UCSD-AML1 (cell line): ENCODE data around the gene BBS10.
"Not testable (repeated sequence)": the region's sequence is repeated elsewhere in the genome, so short reads cannot be mapped to it uniquely, and the experiment has no call there.

Source experiments
- DNase-seq: peaks from one replicate; lab custom pipeline; 2025; ENCODE audit not compliant: unreplicated experiment; lab: John Stamatoyannopoulos, UW

The BBS10 gene

DNA sequence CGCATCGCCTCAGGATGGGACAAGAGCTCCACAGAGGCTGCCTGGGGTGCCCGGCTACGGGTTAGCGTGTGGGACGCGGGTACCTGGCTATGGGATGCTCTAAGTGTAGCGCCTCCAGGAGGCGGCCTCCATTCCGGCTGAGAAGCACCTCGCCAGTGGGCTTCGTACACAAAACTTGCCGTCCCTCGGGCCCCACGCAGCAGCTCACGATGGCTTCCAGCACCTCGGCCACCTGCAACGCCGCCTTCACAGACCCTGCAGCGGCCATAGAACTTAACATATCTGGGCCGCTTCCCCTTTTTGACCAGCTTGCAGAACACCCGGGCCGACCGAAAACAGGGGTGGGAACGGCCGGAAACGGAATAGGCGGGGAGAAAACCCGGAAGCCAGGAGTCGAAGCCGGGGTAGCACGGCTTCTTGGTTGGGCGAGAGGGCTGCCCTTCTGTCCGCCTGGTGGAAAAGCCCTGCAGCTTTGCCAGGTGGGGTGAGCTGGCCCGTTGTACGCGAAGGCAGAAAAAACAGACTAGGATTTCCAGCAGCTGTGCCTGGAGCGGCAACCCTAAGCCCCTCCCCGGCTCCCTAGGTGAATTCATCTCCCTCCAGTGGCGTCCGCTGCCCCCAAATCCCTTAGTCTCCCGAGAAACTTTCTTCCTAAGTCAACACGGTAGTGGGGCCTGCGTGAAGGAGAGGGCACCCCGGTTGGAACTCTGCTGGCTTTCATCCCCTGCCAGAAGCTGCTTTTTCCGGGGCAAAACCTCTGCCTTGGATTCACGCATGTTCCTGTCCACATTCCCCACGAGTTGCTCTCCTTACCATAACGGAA lies at the start of gene BBS10:
TSS of gene BBS10 (minus strand) at position 337 of the 823 bp plus-strand sequence. CDS start at position 280, 57 bp downstream.
- peak; percentile 90 for DNase-seq

DNA sequence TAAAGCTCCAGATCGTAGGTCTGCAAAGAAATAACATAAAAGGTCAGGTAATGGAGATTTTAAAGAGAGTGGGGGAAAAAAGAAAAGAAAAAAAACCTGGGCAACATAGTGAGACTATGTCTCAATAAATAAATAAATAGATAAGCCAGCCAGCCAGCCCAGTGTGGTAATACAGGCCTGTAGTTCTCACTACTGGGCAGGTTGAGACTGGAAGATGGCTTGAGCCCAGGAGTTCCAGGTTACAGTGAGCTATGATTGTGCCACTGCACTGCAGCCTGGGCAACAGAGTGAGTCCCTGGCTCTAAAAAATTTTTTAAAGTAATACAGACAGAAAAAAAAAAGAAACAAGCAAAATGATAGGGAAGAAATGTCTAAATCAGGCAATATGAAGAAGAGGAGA lies 43.2 kb upstream of the BBS10 start:
- no peak for DNase-seq

DNA sequence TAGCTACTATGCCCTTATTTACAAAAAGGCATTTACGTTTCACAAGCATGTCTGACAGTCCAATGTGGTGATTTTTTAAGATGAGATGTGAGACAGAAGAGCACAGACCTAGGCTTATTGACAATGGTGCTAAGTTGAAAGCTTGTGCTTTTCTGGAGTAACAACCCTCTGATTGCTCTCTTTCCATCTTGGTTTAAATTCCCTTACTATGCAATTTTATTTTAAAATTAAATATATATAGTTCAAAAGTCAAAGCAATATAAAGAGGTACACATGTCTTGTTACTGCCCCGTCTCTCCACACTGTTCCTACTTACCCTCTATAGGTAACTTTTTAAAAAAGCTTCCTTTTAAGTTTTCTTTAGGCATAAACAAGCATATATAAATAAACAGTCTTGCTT lies 39.4 kb upstream of the BBS10 start:
- DNase-seq = no peak

DNA sequence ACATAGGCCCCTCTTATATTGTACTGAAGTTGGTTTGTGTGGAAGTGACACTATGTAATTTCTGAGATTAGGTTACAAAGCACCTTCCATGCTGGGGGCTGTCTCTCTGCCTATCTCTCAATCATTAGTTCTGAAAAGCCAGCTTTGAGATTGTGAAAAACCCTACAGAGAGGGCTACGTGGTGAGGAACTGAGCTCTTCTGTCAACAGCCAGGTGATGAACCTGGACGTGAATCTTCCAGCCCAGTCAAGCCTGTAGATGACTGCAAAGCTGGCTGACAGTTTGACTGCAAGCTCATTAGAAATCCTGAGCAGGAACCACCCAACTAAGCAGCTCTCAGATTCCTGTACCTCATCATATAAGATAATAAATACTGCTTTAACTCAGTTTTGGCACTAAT lies 36.3 kb upstream of the BBS10 start:
- DNase-seq = no peak

DNA sequence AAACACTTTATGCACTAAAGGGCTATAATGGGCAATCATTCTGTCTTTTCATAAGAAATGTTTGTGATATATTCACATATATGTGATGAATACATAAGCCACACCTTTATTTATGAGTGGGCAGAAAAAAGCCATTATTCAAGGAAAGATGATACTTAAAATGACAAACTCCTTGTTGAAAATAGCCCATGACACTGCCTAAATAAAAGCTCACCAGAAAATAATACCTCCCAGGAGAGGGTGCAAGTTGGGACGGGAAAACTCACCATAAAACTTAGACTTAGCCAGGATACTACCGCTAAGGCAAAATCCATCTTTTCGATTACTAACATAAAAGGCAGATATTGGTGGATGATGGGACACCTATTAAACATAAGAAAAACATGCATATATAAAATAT lies 35.8 kb upstream of the BBS10 start:
- DNase-seq = no peak

DNA sequence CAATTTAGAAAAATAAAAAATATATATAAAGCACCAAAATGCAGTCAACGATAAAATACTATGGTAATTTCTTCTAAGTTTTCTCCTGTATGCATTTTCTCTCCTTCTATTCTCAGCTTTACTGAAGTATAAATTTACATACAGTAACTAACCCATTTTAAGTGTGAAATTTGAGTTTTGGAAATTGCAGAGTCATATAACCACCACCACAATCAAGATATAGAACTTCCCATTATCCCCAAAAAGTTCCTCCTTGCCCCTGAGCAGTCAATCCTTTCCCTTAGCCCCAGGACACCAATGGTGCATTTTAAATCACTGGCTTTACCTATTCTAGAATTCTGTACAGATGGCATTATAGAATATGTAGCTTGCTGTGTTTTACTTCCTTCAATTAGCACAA lies 31.0 kb upstream of the BBS10 start:
- DNase-seq = no peak

DNA sequence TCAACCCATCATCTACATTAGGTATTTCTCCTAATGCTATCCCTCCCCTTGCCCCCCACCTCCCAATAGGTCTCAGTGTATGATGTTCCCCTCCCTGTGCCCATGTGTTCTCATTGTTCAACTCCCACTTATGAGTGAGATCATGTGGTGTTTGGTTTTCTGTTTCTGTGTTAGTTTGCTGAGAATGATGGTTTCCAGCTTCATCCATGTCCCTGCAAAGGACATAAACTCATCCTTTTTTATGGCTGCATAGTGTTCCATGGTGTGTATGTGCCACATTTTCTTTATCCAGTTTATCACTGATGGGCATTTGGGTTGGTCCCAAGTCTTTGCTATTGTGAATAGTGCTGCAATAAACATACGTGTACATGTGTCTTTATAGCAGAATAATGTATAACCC lies 28.7 kb upstream of the BBS10 start:
- DNase-seq = not testable (repeated sequence)

DNA sequence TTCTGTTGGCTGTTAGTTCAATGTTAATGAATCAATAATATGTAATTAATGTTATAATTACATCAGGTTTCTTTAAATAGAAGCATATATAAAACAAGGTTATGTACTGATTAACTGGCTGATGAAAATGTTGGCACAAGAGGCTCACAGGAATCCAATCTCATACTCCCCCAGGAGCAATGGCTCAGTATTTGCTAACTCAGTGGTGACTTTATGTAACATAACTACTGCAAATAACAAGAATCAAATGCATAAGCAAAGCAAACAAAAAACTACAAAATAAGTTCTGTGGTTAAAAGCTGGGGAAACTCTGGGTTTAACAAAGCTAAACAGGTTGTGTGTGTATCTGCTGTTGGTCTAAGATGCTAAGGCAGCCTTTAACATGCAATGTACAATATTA lies 27.7 kb upstream of the BBS10 start:
- DNase-seq = no peak

DNA sequence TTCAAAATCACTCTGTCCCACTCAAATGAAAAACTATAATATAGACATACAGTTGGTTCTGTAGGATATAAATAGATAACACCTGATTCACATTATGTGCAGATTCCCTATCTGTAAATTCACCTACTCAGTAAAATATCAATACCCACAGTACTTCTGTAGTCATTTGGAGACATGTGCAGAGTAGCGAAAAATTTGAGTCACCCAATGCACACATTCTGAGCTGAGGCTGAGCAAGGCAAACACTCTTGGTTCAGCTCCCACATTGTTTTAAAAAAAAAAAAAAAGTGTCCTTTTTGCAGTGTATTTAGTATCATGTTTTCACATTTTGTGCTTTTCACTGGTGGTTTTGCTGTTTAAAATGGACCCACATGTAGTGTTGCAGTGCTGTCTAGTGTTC lies 27.3 kb upstream of the BBS10 start:
- no peak for DNase-seq

DNA sequence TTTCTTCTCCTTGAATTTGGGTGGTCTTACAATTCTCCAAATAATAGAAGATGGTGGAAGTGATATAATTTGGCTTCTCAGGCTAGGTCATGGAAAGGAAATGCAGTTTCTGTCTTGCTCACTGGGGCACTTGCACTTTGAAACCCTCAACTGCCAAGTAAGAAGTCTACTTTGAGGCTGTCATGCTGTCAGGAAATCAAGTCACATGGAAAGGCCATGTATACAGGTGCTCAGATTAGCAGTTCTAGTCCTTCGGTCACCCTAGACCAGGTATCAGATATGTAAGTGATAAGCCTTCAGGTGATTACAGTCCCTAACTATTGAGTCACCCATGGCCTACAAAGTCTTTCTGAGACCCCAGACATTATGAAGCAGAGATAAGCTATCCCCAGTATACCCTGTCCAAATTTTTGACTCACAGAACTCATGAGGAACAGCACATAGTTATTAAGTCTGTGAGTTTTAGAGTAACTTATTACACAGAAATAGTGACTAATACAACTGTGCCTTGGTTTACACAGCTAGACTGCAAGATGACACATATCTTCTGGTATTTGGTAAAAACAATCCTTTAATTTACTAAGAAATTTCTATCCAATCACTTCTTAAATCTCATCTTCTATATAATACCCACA lies 26.3 kb upstream of the BBS10 start:
- no peak for DNase-seq

DNA sequence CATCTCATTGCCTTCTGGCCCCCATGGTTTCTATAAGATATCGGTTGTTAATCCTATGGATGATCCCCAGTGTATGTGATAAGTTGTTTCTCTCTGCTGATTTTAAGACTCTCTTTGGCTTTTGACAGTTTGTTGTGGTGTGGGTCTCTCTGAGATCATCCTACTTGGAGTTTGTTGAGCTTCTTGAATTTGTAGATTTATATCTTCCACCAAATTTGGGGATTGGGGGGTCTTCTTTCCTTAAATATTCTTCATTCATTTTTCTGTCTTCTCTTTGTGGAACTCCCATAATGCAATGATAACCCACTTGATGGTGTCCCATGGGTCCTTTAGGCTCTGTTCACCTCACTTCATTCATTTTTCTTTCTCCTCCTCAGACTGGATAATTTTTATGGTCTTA lies 20.0 kb upstream of the BBS10 start:
- no peak for DNase-seq

DNA sequence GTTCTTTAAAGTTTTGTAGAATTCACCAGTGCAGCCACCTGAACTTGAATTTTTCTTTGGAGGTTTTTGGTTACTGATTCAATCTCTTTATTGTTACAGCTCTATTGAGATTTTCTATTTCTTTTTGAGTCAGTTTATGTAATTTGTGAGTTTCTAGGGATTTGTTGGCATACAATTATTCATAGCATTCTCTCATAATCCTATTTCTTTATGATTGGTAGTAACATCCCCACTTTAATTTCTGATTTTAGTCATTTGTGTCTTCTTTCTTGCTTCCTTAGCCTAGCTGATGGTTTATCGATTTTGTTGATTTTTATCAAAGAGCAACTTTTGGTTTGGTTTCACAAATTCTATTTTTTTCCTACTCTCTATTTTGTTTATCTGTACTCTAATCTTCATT lies 17.9 kb upstream of the BBS10 start:
- DNase-seq = no peak

DNA sequence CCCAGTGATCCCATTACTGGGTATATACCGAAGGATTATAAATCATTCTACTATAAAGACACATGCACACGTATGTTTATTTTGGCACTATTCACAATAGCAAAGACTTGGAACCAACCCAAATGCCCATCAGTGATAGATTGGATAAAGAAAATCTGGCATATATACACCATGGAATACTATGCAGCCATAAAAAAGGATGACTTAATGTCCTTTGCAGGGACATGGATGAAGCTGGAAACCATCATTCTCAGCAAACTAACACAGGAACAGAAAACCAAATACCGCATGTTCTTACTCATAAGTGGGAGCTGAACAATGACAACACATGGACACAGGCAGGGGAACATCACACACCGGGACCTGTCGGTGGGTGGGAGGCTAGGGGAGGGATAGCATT lies 15.9 kb upstream of the BBS10 start:
- not testable (repeated sequence) for DNase-seq

DNA sequence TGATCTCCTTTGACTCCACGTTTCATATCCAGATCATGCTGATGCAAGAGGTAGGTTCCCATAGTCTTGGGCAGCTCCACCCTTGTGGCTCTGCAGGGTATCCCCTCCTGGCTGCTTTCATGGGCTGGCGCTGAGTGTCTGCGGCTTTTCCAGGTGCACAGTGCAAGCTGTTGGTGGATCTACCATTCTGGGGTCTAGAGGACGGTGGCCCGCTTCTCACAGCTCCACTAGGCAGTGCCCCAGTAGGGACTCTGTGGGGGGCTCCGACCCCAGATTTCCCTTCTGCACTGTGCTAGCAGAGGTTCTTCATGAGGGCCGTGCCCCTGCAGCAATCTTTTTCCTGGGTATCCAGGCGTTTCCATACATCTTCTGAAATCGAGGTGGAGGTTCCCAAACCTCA lies 12.1 kb upstream of the BBS10 start:
- no peak for DNase-seq

DNA sequence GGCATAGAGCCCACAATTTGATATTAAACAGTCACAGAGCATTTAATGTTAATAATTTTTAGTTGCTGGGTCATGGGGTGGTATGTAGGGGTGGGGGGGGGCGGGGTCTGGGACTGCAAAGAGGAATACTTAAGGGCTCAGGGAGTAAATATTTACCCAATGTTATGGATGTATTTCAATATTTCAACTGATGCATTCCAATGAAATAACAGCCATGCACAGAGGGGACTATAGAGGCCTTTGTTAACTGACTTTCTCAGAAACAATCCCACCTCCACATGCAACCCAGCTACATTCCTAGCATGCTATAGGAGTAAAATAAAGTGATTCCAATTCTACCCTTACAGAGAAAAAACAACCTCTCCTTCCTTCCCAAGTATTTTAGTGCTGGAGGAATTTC lies 7.9 kb upstream of the BBS10 start:
- DNase-seq = no peak

DNA sequence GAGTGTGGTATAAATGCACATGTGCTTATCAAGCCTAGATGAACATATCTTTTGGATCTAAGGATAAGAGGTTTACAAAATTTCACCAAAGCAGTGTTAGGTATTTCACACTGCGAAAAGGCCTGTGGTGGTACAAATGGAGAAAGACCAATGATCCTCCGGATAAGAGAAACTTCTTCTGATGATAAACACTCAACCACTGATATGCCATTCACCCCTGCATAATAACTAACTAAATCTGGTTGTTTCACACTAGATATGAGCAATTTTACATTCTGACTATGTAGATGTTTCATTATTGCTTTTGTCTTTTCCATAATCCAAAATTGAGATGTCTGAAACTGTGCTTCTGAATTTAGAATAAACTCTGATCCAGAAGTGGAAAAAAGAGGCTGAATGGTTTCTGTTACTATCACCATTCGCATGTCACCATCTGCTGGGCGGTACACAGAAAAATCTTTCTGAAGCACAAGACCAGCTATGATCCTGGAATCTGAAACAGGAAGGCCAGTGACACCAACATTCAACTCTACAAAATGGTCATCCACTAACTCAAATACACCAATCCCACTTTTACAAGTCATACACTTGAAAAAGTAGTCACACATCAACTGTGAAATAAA lies 1.3 kb downstream of the BBS10 start:
- DNase-seq = no peak

DNA sequence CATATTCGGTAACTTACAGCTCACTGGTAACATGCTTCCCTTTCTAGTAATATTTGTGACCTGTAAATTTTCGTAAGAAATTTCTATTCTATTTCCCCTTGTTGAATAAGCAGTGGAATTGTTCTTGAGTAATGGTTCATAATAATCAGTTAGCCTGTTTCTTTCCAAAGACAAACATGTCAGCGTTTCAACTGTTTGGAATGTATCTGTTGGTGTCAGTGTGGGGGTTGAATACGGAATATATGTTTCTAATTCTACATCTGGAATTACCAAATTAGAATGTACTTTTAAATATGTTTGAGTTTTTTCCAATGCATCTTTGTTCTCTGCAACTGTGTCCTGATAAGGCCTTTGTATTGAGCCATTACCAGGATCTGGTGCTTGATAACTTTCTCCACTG lies 2.0 kb downstream of the BBS10 start:
- no peak for DNase-seq

DNA sequence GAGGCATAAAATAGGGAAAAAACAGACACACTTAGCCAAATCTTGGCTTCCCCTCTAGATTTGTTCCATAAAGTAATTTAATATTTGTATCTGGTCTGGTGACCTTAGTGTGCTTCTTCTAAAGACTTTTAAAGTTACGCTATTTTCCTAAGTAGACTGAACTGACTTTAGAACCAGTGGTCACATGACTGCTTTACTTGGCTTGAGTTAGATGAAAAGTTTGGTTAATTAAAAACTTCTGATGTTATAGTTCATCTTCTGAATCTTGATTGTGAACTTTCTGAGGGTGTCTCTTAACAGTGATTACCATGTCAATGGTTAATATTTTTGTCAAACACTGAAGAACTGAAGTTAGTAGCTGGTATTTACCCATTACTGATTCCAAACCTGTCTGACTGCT lies 2.6 kb downstream of the BBS10 start:
- no peak for DNase-seq

DNA sequence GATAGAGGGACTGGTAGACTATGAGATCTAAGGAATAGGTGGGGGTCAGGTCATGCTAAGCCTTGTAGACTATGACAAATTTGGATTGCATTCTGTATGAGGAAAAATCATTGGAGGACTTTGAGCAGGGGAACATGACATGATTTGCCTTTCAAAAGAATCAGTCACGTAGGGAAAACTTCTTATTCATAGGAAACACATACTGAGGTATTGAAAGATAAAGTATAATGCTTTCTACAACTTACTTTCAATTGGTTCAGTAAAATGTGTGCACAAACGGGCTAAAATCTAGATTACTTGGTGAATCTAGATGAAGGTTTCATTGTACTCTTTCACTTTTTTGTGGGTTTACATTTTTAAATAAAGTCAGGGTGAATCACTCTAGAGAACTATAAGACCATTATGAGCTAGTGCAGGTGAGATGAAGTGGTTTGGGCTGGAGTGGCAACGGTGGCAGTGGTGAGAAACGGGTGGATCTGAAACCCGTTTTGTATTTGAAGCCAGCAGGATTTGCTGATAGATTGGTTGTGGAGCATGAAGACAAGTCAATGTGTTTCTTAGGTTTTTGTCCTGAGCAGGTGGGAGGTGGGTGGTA lies 6.7 kb downstream of the BBS10 start:
- DNase-seq = no peak

DNA sequence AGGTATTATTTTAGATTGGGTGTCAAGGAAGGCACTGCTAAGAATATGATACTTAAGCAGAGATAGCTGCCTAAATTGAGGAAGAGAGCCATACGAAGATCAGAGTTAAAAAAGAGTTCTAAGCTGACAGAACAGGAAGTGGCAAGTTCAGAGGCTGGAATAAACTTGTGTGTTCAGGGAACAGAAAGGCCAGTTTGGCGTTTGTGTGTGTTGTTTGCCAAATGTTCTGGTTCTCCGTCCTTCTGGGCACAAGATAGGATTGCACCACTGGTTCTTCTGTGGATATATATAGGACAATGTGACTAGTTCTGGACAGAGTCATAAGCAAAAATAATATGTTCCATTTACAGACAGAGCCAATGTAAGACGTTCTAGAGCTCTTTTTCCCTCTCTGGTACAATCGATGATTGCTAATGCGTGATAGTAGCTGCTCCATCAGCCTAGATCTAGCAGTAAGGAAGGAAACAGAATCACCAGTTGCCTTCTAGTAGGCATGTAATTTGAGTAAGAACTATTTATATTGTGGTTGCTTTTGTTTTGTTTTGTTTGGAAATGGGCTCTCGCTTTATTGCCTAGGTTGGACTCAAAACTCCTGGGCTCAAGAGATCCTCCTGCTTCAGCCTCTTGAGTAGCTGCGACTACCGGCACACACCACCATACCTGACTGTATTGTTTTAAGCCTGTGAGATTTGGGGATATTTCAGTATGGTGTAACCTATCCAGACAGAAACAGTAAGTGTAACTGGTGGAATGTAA lies 7.4 kb downstream of the BBS10 start:
- no peak for DNase-seq

DNA sequence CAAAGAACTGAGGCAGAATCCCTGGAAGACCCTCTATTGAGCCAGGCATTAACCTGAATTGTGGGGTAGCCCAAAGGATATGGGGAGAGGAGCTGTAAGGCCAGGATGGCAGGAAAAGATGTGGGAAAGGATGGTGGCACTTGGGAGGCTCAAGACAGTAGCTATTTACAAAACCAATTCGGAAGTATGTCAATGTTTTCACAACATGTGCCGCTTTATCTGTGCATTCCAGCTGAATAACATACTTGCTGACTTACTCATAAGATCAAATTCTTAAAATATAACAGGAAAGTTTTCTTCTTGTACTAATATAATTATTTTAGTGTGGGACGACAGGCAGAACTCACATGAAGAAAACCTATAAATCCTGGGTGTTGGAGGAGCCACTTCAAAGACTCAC lies 10.6 kb downstream of the BBS10 start:
- DNase-seq = no peak
